PC-3 (cell line): ENCODE results near the gene NCCRP1. TPM values are rescaled to one million over a fixed set of nuclear protein-coding genes. Genes with fewer than 3 reads are reported as not detected.

Experiments
- ATAC-seq: fragments of 200-7000 bp; cut with Tn5 transposase; 2 replicates; pipeline ENCODE4 v1.9.1; 2020; ENCODE audit warnings: mild to moderate bottlenecking, moderate library complexity
- BruUV-seq: library from RNA; stranded (reverse); fragments of 400-500 nt; replicated peaks from 2 replicates; lab custom pipeline; 2021; lab: Mats Ljungman, UMichigan
- CTCF ChIA-PET: fragments of 300-600 bp; sonication (Branson Sonifier 250); formaldehyde crosslinking; loops from one replicate; lab custom pipeline; 2022; ENCODE audit warnings: antibody characterized with exemption; lab: Charles Lee
- POLR2A ChIA-PET: fragments of 300-600 bp; sonication (Branson Sonifier 250); formaldehyde crosslinking; loops from one replicate; lab custom pipeline; 2022; ENCODE audit warnings: antibody characterized with exemption; ENCODE audit not compliant: unreplicated experiment; lab: Charles Lee
- DNase-seq: peaks from one replicate; pipeline ENCODE4 v3.0.0-alpha.2; 2015
- H2AFZ ChIP-seq: fragments of 300-600 bp; sonication (generic); 2 replicates; pipeline ENCODE4 v1.6.0; 2016; ENCODE audit warnings: antibody characterized with exemption, low read length
- H3F3A ChIP-seq: fragments of 300-600 bp; sonication (generic); one replicate; pipeline ENCODE4 v1.6.0; 2017; ENCODE audit warnings: antibody characterized with exemption, low read length, control low read depth, mild to moderate bottlenecking; ENCODE audit not compliant: unreplicated experiment
- H3K27ac ChIP-seq: fragments of 300-600 bp; sonication (generic); 2 replicates; pipeline ENCODE4 v1.5.1; 2016; ENCODE audit warnings: mild to moderate bottlenecking, low read length
- H3K27me3 ChIP-seq: fragments of 300-600 bp; sonication (generic); 2 replicates; pipeline ENCODE4 v1.6.1; 2016; ENCODE audit warnings: low read length, mixed read lengths
- H3K36me3 ChIP-seq: fragments of 300-600 bp; sonication (generic); 2 replicates; pipeline ENCODE4 v1.6.1; 2016; ENCODE audit warnings: low read depth, mixed run types, low read length, mixed read lengths
- H3K4me1 ChIP-seq: fragments of 300-600 bp; sonication (generic); 2 replicates; pipeline ENCODE4 v1.5.1; 2016; ENCODE audit warnings: low read length; ENCODE audit not compliant: insufficient read depth
- H3K4me2 ChIP-seq: fragments of 300-600 bp; sonication (generic); 2 replicates; pipeline ENCODE4 v1.6.0; 2016; ENCODE audit warnings: low read length
- H3K4me3 ChIP-seq: fragments of 300-600 bp; sonication (generic); 2 replicates; pipeline ENCODE4 v1.5.1; 2016; ENCODE audit warnings: mild to moderate bottlenecking, low read length, mixed read lengths
- H3K79me2 ChIP-seq: fragments of 300-600 bp; sonication (generic); 2 replicates; pipeline ENCODE4 v1.6.1; 2017; ENCODE audit warnings: low read length, mixed read lengths
- H3K9ac ChIP-seq: fragments of 300-600 bp; sonication (generic); 2 replicates; pipeline ENCODE4 v1.6.0; 2016; ENCODE audit warnings: mild to moderate bottlenecking, low read length
- H3K9me2 ChIP-seq: fragments of 300-600 bp; sonication (generic); replicated peaks from 2 replicates; pipeline ENCODE4 v1.6.1; 2016; ENCODE audit warnings: mixed run types, low read length, mixed read lengths
- H3K9me3 ChIP-seq: fragments of 300-600 bp; sonication (generic); 2 replicates; pipeline ENCODE4 v1.6.1; 2016; ENCODE audit warnings: low read length, mixed read lengths
- H4K20me1 ChIP-seq: fragments of 300-600 bp; sonication (generic); 2 replicates; pipeline ENCODE4 v1.6.1; 2016; ENCODE audit warnings: low read length, mixed read lengths
- CTCF ChIP-seq: fragments of 300-600 bp; sonication (generic); conservative IDR thresholded peaks from 2 replicates; pipeline ENCODE4 v1.5.1; 2017; ENCODE audit warnings: antibody characterized with exemption, low read depth, mild to moderate bottlenecking, low read length
- EZH2 ChIP-seq: fragments of 300-600 bp; sonication (generic); IDR thresholded peaks from one replicate; pipeline ENCODE4 v1.6.1; 2017; ENCODE audit warnings: antibody characterized with exemption, mild to moderate bottlenecking, low read length; ENCODE audit not compliant: unreplicated experiment
- EZH2phosphoT487 ChIP-seq: fragments of 300-600 bp; sonication (generic); IDR thresholded peaks from 2 replicates; pipeline ENCODE4 v1.6.1; 2018; ENCODE audit warnings: mild to moderate bottlenecking, antibody characterized with exemption, low read length, borderline replicate concordance
- intact Hi-C: fragments of 100-400 bp; cut with micrococcal nuclease; formaldehyde crosslinking; loops from 2 replicates; pipeline ENCODE4 v1.9.0; 2023
- total RNA-seq: library from RNA; depleted of rRNA; stranded (reverse); fragments of >200 nt; gene quantifications from 2 replicates; pipeline ENCODE4 v1.2.3, GENCODE V29; 2014

The NCCRP1 gene
- total RNA-seq, 1 experiment from 2014 or later = 2.2 TPM

- Histone ChIP-seq H3K27ac (no peak overlapping the region), H3F3A (no peaks in the 10 kb centered on the region), H3K27me3 (no peaks in the 10 kb centered on the region), H3K4me2 (no peak overlapping the region), H3K4me1 (peaks cover 23% of the 10 kb centered on the region), H3K9me2 (no peaks in the 10 kb centered on the region), H3K79me2 (no peaks in the 10 kb centered on the region), H3K9ac (no peak overlapping the region), H4K20me1 (no peaks in the 10 kb centered on the region), H3K9me3 (no peaks in the 10 kb centered on the region), H3K4me3 (no peak overlapping the region), H2AFZ (no peak overlapping the region), H3K36me3 (no peaks in the 10 kb centered on the region)
- intact Hi-C loops = no loop called here
- ChIA-PET POLR2A (no interaction called here), CTCF (no interaction called here)
- TF ChIP-seq CTCF (no peak), EZH2phosphoT487 (no peak), EZH2 (no peak)
- ATAC-seq = no peak
- no peak for DNase-seq
- BruUV-seq = no TSS peak
These were observed 3.5 kb downstream of the NCCRP1 start for GRCh38 chr19:39200066-39200802.

DNA sequence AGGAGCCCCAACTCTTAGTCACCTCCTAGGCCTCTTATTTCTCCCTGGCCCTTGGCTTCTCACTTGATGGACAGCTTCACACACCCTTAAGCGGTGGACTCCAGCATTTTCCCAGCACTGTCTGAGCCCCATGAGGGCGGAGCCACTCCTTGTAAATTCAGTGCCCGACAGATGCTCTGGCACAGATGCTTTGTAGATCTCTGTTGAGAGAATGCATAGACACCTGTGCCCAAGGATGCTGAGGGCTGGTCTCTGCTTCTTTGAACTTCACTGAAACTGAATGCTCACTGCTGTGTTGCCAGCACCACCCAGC, 4.0 kb downstream of the NCCRP1 start:
- no TSS peak for BruUV-seq
- Histone ChIP-seq H3K9ac (no peak overlapping the region), H3K36me3 (no peaks in the 10 kb centered on the region), H4K20me1 (no peaks in the 10 kb centered on the region), H3K79me2 (no peaks in the 10 kb centered on the region), H3K27me3 (no peaks in the 10 kb centered on the region), H3K9me2 (no peaks in the 10 kb centered on the region), H3K4me1 (peaks cover 19% of the 10 kb centered on the region), H3K9me3 (no peaks in the 10 kb centered on the region), H2AFZ (no peak overlapping the region), H3F3A (no peaks in the 10 kb centered on the region), H3K27ac (no peak overlapping the region), H3K4me3 (no peak overlapping the region), H3K4me2 (no peak overlapping the region)
- DNase-seq (no peak), ATAC-seq (no peak)
- POLR2A ChIA-PET = no interaction called here
- CTCF ChIA-PET = no interaction called here
- TF ChIP-seq CTCF (no peak), EZH2phosphoT487 (no peak), EZH2 (no peak)
- intact Hi-C loops = no loop called here

DNA sequence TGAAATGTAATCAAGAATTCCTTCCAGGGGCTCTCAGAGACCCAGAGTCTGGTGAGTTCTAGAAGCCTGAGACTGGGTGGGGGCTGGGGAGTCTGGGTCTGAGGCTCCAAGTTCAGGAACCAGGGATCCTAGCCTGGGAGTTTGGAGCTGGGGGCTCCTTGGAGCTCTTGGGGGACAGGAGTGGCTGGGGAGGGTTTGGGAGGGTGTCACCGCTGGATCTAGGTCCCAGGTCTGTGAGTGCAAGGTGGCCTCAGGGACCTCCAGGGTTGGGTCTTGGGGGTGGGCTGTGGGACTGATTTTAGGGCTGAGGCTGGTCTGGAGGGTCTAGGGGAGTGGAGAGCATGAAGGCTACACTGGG, 6.2 kb downstream of the NCCRP1 start:
- BruUV-seq = no TSS peak
- TF ChIP-seq CTCF (no peak), EZH2phosphoT487 (no peak), EZH2 (no peak)
- H3K27ac ChIP-seq = no peak overlapping the region
- no peaks in the 10 kb centered on the region for H3K79me2 ChIP-seq
- H3K36me3 ChIP-seq = no peaks in the 10 kb centered on the region
- DNase-seq (no peak), ATAC-seq (no peak)
- no peaks in the 10 kb centered on the region for H3K9me3 ChIP-seq
- H3K4me1 ChIP-seq = peaks cover 3% of the 10 kb centered on the region; the same call in 1 of the 2 replicates
- H3K9me2 ChIP-seq = no peaks in the 10 kb centered on the region
- H2AFZ ChIP-seq = no peak overlapping the region
- ChIA-PET POLR2A (no interaction called here), CTCF (no interaction called here)
- no peaks in the 10 kb centered on the region for H4K20me1 ChIP-seq
- H3K27me3 ChIP-seq = no peaks in the 10 kb centered on the region
- no peak overlapping the region for H3K4me2 ChIP-seq
- intact Hi-C loops = no loop called here
- no peak overlapping the region for H3K4me3 ChIP-seq
- H3F3A ChIP-seq = no peaks in the 10 kb centered on the region
- no peak overlapping the region for H3K9ac ChIP-seq
